ENCODE results near the gene GRHL1.

Gene GRHL1

GRCh38 chr2:9994462-9994861 is 43.0 kb downstream of the GRHL1 start:
- no peak for DNase-seq (ENCODE audit: low spot score)

GRCh38 chr2:9995059-9995458 is 43.6 kb downstream of the GRHL1 start:
- DNase-seq (ENCODE audit: low spot score) = no peak

GRCh38 chr2:9996321-9996720 is 44.8 kb downstream of the GRHL1 start:
- DNase-seq (ENCODE audit: low spot score) = no peak

GRCh38 chr2:9997936-9998335 is 46.4 kb downstream of the GRHL1 start:
- DNase-seq (ENCODE audit: low spot score) = no peak

- DNase-seq (ENCODE audit: low spot score) = no peak
Measured at GRCh38 chr2:9998916-9999654, 47.6 kb downstream of the GRHL1 start.

- DNase-seq (ENCODE audit: low spot score) = no peak
Measured at GRCh38 chr2:9999693-10000092, 48.2 kb downstream of the GRHL1 start.

GRCh38 chr2:10000541-10000940 is 49.0 kb downstream of the GRHL1 start:
- no peak for DNase-seq (ENCODE audit: low spot score)

GRCh38 chr2:10001586-10001985 is 50.1 kb downstream of the GRHL1 start:
- DNase-seq (ENCODE audit: low spot score) = no peak

GRCh38 chr2:10002109-10002508 is 50.6 kb downstream of the GRHL1 start:
- DNase-seq (ENCODE audit: low spot score) = no peak

GRCh38 chr2:10002681-10003080 is 51.2 kb downstream of the GRHL1 start:
- no peak for DNase-seq (ENCODE audit: low spot score)

GRCh38 chr2:10003206-10004125 is 52.0 kb downstream of the GRHL1 start:
- no peak for DNase-seq (ENCODE audit: low spot score)

- no peak for DNase-seq (ENCODE audit: low spot score)
Measured at GRCh38 chr2:10004401-10004800, 52.9 kb downstream of the GRHL1 start.

GRCh38 chr2:10004836-10005235 is 53.3 kb downstream of the GRHL1 start:
- no peak for DNase-seq (ENCODE audit: low spot score)

GRCh38 chr2:10005461-10006235 is 54.2 kb downstream of the GRHL1 start:
- DNase-seq (ENCODE audit: low spot score) = no peak

GRCh38 chr2:10006236-10007161 is 55.0 kb downstream of the GRHL1 start:
- no peak for DNase-seq (ENCODE audit: low spot score)

GRCh38 chr2:10007435-10007834 is 55.9 kb downstream of the GRHL1 start:
- DNase-seq (ENCODE audit: low spot score) = no peak

GRCh38 chr2:10007921-10008808 is 56.7 kb downstream of the GRHL1 start:
- DNase-seq (ENCODE audit: low spot score) = no peak

- no peak for DNase-seq (ENCODE audit: low spot score)
Measured at GRCh38 chr2:10008809-10009176, 57.3 kb downstream of the GRHL1 start.

- no peak for DNase-seq (ENCODE audit: low spot score)
Measured at GRCh38 chr2:10009271-10009810, 57.8 kb downstream of the GRHL1 start.

All from putamen (tissue), 1 donor.